Measurements from ENCODE around the gene MCM3AP.

- TF ChIP-seq TAF1 (conservative IDR thresholded peaks at IDR 0.05) (no peak), RAD21 (IDR thresholded peaks at IDR 0.05) (no peak), SP1 (IDR thresholded peaks at IDR 0.05) (no peak), NR2F2 (IDR thresholded peaks at IDR 0.05) (no peak), GABPA (IDR thresholded peaks at IDR 0.05 in 1 of 2, conservative IDR thresholded peaks at IDR 0.05 in 1 of 2) (no peak), ATF3 (IDR thresholded peaks at IDR 0.05) (no peak), YY1 (IDR thresholded peaks at IDR 0.05) (no peak), MAX (IDR thresholded peaks at IDR 0.05) (no peak)
- TF ChIP-seq, protein P1, sequence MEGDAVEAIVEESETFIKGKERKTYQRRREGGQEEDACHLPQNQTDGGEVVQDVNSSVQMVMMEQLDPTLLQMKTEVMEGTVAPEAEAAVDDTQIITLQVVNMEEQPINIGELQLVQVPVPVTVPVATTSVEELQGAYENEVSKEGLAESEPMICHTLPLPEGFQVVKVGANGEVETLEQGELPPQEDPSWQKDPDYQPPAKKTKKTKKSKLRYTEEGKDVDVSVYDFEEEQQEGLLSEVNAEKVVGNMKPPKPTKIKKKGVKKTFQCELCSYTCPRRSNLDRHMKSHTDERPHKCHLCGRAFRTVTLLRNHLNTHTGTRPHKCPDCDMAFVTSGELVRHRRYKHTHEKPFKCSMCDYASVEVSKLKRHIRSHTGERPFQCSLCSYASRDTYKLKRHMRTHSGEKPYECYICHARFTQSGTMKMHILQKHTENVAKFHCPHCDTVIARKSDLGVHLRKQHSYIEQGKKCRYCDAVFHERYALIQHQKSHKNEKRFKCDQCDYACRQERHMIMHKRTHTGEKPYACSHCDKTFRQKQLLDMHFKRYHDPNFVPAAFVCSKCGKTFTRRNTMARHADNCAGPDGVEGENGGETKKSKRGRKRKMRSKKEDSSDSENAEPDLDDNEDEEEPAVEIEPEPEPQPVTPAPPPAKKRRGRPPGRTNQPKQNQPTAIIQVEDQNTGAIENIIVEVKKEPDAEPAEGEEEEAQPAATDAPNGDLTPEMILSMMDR (IDR thresholded peaks at IDR 0.05; ENCODE audit: low read depth, low read length, missing input control): no peak
- TF ChIP-seq, protein P2, sequence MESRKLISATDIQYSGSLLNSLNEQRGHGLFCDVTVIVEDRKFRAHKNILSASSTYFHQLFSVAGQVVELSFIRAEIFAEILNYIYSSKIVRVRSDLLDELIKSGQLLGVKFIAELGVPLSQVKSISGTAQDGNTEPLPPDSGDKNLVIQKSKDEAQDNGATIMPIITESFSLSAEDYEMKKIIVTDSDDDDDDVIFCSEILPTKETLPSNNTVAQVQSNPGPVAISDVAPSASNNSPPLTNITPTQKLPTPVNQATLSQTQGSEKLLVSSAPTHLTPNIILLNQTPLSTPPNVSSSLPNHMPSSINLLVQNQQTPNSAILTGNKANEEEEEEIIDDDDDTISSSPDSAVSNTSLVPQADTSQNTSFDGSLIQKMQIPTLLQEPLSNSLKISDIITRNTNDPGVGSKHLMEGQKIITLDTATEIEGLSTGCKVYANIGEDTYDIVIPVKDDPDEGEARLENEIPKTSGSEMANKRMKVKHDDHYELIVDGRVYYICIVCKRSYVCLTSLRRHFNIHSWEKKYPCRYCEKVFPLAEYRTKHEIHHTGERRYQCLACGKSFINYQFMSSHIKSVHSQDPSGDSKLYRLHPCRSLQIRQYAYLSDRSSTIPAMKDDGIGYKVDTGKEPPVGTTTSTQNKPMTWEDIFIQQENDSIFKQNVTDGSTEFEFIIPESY (IDR thresholded peaks at IDR 0.05): no peak
- TF ChIP-seq, protein P3, sequence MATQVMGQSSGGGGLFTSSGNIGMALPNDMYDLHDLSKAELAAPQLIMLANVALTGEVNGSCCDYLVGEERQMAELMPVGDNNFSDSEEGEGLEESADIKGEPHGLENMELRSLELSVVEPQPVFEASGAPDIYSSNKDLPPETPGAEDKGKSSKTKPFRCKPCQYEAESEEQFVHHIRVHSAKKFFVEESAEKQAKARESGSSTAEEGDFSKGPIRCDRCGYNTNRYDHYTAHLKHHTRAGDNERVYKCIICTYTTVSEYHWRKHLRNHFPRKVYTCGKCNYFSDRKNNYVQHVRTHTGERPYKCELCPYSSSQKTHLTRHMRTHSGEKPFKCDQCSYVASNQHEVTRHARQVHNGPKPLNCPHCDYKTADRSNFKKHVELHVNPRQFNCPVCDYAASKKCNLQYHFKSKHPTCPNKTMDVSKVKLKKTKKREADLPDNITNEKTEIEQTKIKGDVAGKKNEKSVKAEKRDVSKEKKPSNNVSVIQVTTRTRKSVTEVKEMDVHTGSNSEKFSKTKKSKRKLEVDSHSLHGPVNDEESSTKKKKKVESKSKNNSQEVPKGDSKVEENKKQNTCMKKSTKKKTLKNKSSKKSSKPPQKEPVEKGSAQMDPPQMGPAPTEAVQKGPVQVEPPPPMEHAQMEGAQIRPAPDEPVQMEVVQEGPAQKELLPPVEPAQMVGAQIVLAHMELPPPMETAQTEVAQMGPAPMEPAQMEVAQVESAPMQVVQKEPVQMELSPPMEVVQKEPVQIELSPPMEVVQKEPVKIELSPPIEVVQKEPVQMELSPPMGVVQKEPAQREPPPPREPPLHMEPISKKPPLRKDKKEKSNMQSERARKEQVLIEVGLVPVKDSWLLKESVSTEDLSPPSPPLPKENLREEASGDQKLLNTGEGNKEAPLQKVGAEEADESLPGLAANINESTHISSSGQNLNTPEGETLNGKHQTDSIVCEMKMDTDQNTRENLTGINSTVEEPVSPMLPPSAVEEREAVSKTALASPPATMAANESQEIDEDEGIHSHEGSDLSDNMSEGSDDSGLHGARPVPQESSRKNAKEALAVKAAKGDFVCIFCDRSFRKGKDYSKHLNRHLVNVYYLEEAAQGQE (IDR thresholded peaks at IDR 0.05): no peak
Observed at GRCh38 chr21:46246345-46246744, 39.1 kb downstream of the MCM3AP start.

All from liver (tissue), 3 donors.